Measurements from ENCODE around the gene COMMD4.
"Not testable (repeated sequence)": the region's sequence is repeated elsewhere in the genome, so short reads cannot be mapped to it uniquely, and the experiment has no call there.

COMMD4 gene

DNA sequence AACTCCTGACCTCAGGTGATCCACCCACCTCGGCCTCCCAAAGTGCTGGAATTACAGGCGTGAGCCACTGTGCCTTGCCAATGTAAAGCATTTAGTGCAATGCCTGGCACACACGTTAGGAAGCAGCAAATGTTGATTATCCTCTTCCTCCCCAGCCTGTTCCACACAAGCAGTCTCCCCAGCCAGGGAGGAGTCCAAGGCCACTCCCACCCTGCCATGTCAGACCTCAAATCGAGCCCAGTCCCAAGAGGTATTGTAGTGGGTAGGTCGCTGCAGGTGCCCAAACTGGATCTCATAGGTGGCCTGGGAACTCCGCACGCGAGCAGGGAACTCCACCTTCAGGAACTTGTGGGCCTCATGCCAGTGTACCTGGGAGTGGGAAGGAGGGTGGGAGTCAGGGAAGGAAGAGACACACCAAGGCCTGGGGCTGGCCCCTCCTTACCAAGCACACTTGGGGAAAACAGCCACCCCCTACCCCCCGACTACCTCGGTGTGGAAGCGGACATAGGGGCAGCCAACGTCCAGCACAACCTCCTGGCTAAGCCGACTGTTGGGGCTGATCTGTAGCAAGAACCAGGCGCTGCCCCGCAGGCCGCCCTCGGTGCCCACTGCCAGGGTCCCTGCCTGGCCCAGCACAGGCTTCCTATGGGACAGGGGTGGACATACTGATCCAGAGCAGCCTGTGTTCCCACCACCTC, 22.3 kb downstream of the COMMD4 start:
- no peak for DNase-seq

DNA sequence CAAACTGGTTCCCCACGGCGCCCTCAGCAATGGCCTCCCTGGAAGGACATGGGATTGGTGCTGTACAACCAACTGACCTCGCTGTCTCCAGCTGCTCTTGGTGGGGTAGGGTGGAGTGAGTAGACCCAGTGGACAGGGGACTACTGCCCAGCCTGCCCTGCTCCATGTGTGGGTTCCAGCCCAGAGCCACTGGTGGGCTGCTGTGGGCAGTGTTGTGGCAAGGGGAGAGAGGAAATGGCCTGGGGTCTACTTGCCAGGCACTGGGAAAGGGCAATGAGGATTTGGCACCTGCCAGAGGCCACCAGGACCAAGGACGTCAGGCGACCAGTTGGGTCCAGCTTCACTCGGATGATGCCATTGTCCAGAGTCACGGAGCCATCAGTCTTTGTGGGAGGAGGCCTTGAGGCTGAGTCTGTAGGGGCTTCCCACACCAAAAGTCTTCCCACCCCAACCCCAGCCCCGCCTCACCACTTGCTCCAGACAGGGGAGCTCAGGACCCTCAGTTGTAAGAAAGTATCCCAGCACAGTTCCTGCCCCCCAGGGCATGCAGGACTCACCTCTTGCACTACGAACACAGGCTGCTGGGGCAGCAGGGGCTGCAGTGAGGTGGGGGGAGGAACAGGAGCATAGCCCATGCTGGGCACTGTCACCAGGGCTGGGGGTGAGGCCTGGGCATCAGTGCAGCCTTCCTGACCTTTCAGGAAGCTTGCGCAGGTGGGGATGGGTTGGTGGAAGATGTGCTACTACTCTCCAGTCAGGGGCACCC, 23.1 kb downstream of the COMMD4 start:
- DNase-seq = no peak

DNA sequence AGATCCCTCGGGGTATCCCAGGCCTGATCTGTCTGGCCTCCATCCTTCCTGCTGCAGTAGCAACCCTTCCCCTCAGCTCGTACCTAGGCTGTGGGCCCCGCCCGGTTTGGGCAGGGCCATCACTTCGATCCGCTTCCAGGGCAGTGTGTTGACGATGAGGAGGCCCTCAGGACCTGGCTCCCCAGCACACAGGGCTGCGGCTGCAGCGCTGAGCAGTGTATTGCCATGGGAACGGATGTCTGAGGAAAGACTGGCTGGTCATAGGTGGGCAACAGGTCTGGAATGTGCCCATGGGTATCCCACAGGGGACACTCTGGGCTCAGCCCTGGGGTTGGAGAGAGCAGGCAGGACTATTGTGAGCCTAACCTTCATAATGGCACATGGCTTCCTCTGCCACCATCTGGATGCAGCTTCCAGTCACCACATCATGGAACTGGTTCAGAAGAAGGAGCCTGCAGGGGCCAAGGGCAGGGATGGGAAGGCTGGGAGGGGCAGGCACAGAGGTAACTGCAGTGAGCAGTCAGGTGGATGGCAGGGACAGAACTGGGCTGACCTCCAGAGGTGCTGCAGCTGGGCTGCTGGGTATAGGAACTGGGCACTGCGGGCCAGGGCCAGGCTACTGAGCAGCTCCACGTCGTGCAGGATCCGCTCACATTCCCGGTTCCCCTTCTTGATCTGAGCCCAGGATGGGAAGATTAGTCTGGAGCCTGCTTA, 23.8 kb downstream of the COMMD4 start:
- DNase-seq = no peak

DNA sequence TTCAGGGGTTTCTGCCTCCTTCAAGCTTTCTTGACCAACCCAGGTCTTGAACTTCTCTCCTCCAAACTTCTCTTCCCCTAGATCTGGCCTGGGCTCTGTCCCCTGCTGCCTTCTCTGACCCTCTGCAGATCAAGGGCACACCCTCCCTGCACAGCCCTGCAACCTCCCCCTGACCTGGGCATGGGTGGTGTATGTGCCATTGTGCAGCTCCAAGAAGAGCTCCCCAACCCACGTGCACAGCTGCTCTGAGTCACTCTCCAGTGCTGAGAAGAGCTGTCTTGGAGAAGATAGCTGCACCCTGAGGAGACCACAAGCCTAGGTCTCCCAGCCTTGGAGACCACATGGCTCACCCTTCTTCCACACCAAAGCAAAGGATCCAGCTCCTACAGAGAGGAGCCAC, 24.5 kb downstream of the COMMD4 start:
- peak; percentile 45 for DNase-seq

DNA sequence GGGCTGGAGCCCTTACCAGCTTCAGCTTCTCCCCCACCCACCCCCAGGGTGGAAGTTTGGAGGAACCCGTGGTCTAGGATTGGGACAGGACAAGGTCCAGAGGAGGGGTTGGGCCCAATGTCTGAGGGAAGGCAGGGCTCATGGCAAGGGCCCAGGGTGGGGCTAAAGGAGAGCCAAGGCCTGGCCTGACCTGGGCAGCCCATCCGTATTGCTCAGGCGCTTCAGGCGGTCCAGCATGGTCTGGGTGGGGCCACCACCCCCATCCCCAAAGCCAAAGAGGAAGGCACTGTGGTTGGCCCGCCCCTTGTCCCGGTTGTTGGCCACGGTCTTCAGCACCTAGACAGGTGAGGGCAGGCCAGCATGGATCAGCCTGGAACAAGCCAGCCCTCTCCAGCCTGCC, 25.0 kb downstream of the COMMD4 start:
- DNase-seq = no peak

DNA sequence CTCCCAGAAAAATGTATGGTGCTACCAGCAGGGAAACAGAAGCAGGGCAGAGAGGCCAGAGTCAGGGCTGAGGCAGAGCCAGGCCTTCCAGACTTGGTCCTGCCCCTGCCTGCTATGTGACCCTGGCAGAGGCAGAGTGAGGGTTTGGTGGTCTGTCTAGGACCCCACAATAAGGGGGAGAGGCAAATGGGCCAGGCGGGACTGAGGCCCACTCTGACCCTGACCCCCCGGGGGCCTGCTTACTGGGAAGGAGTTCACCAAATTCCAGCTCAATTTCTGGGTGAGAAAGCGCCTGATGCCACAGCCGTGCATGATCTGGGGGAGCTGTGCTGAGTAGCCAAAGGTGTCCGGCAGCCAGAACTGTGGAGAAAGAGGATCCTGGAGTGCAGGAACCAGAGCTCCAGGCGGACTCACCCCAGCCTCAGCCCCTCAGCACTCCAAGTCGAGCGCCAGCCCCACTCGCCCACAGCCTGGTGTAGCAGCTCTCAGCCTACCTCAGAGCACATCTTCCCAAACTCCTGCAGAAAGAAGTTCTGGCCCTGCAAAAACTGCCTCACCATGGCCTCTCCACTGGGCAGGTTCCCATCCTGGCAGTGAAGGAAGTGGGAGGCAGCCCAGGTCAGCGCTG, 25.6 kb downstream of the COMMD4 start:
- DNase-seq = no peak

DNA sequence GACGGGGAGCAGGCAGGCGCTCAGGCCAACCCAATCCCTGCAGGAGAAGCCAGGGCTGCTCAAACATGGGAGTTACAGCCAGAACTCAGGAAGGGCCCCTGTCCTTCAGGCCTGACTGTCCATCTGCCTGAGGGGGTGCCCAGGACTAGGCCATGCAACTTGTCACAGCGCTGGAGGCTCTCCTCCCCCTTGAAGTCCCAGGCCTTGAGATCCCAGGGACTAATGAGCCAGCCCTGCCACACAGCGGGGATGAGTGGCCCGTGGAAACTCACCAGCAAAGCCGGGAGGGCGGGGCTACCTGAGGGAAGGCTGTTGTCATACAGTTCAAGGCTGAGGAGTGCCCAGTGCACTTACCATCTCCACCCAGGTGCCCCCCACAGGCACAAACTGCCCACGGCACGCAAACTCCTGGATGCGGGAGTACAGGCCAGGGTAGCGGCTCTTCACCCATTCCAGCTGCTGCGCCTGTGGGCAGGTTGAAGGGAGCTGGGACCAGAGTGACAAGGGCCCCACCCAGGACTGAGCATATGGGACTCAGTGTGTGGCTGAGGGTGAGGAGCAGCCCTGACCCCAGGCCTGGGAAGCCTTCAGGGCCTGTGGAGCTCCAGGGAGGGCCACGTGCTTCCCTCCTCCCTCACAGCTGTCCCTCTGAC, 26.3 kb downstream of the COMMD4 start:
- no peak for DNase-seq

DNA sequence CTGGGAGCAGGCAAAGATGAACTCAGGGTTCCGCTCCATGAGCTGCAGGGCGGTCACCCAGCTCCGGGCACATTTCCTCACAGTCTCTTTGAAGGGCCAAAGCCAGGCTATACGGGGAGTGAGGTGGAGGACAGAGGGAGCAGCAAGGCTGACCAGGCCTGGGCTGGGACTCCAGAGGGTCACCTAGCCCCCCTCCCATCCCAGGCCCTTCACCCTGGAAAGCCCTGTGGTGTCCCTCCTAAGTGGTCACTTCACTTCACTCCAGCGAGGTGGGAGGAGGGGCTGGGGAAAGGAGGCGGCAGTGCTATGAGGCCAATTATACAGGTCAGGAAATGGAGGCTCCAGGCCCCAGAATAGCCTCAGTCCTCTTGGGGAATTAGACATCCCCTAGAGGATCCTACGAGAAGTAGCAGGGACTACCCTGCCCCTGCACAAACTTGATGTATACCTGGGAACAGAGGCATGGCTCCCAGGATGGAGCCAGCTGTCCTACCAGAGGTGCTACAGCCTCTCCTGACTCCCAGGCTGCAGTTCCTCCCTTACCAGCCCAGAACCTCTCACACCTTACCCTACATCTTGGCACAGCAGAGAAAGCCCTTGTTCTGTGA, 26.9 kb downstream of the COMMD4 start:
- peak; percentile 27 for DNase-seq

DNA sequence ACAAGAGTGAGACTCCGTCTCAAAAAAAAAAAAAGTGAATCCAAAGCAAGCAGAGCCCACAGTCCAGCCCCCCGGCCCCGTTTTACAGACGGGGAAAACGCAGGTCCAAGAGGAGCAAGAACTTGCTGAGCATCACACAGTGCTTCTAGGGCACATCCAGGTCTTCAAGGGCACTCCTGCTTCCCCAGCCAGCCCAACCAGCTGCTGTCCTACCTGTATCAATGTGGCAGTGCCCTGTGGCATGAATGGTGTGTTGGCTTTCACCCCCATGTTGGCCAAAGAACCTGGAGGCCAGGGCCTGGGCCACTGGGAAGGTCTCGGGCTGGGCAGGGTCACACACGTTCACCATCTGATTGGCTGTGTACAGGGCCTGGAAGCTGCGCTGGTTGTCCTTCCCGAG, 27.9 kb downstream of the COMMD4 start:
- no peak for DNase-seq

DNA sequence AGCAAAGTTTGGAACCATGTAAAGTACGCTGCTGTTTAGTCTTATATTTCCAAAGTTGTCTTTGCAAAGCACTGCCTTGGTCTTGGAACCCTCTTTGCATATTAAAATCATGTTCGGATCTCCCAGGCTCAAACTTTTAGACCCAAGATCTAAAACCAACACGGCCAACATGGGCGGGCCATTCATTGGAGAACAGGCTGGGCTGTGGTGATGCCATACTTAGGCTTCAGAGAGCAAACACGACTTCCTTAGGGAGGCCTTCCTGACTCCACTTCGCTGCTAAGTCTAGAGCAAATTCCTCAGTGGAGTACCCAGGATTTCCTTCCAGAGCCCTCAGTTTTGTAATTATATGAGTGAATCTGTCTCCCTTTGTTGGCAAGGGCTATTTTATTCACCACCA, 29.0 kb downstream of the COMMD4 start:
- DNase-seq = no peak

DNA sequence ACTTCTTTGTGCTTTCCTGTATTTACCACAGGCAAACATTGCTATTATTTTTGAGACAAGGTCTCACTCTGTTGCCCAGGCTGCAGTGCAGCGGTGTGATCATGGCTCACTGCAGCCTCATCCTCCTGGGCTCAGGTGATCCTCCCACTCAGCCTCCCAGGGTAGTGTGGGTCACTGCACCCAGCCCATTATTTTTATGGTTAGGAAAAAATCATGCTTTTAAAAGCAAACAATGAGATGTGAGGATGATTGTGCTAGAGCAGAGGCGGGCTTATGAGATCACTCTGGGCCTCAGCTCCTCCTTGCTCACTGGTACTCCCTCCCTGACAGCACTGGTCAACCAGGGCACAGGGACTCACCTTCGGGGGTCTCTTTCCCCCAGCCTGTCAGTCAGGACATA, 30.3 kb downstream of the COMMD4 start:
- no peak for DNase-seq

DNA sequence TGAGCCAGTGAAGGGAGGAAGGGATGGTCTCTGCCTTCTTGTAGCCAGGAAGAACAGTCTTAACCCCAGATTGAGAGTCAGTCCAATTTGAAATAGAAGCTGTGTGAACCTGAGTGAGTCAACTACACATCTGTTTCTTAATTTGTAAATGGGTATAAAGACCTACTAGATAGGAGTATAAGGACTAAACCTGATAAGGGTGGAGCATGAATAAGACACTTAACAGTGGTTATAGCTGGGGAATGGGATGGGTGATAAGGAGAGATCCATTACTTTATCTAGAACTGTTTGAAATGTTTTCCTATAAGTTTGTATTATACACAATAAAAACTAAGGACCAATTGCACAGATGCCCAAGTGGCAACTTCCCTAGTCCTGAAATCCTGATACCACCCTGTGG, 31.1 kb downstream of the COMMD4 start:
- peak; percentile 51 for DNase-seq

DNA sequence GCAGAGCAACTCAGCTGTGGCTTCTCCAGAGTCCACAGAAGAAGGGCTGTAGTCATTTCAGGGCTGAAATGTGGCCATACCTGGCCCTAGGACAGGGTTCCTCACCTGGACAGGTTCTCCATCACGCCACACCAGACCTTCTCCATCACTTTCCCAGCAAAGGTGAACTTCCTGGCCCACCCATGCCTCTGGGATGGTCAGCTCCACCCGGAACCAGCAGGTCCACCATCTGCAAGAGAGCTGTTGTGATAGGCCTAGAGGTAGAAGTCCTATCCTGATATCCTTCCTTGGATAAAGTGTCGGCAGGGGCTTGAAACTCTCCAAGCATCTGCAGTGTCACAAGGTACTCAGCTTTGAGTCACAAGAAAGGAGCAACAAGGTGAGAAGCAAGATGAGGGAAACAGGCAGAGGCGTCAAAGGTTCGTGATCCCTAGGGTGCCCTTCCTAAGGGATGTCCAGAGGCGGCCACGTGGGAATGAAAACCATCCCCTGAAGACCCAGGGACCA, 31.6 kb downstream of the COMMD4 start:
- DNase-seq = no peak

DNA sequence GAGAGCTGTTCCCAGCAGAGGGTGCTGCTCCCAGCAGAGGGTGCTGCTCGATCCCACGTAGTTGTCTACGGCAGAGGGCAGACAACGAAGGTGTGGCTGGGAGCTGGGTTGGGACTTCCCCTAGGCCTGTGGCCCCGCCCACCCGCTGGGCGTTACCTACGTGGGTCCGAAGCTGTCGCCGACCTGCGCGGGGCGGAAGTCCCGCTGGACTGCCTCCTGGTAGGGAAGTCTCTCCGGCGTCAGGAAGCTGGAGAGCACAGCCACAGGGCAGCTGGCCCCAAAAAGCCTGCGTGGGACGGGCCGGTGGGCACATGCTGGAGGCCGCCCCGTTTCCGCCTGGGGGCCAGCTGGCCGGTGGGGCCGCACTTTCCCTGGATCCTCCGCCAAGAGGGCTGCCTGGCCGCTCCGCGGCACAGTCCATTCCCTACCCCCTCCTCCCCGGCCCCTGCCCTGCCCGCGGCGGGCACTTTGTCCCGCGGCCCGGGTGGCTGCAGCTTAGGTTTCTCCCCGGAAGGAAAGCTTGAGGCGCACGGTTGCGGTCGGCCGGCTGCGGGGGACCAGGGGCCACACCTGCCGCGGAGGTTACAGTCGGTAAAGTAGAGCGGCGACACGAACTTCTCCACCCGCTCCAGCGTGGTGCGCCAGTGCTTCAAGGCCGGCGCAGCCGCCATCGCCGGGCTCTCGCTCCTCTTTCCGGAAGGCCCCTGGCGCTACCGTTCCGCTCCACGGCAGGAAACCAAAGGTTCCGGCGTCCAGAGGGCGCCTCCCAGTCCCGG, 32.2 kb downstream of the COMMD4 start, which contains the start of gene MAN2C1:
Gene MAN2C1 (minus strand): TSS at position 695 of the 776 bp plus-strand sequence. CDS start 24 bp downstream, at position 671.
- DNase-seq = peak; percentile 98

DNA sequence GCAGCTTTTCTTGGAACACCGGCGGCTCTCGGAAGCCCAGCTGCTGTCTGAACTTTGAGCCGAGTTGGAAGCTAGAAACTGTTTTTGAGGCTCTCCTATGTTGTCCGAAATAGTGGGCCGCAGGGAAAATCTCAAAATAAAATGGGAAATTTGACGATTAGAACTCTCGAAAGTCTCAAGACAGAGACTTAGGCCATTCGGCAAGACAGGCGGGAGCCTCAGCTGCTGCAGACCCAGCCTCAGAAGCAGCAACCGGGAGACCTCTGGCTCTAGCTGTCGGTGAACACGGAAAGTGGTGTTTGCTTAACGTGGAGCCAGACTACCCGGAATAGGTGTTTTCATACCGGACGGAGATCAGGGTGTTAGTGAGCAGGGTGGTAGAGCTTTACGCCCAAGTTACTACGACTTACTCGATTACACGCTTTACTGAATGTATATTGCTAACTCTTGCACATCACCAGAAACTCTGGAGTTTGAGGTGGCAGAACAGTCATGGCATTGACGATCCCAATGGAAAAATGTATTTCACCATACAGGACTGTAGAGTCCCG, 32.9 kb downstream of the COMMD4 start:
- peak; percentile 32 for DNase-seq

DNA sequence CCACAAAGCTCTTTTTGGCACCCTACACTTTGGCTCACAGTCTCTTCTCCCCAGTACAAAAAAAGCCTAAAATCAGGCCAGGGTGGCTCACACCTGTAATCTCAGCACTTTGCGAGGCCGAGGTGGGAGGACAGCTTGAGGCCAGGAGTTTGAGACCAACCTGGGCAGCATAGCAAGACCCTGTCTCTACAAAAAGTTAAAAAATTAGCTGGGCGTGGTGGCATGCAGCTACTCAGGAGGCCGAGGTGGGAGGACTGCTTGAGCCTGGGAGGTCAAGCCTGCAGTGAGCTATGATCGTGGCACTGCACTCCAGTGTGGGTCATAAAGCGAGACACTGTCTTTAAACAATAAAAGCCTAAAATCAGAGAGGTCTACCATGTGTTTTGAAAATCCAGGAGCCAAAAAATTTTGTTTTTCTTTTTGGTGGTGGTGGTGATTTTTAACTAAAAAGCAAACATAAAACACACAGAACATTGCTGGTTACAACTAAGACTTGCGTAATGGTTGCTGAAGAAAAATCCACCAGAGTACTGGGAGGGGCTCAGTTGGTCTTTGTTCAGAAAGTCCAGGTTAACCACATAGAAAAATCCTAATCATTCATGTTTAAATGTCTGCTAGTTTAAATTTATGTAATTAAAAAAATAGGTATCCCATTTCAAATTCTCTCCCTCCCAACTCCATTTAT, 34.2 kb downstream of the COMMD4 start:
- DNase-seq = no peak

DNA sequence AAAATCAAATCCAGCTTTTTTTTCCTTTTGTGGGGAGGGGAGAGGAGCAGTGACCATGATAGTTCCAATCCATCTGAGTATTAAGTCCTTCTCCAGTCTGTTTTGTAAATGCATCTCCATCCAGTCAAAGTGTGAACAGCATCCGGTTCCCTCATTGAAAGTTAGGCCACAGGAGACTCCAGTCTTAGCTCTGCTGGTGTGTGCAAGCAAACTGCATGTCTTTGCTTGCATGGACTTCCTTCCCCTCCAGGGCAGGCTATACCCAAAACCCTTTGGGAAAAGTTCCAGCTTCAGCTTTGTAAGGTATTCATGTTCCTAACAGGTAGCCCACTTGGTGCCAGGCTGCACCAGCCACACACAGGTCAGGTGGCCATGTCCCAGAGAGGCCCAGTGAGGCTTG, 35.6 kb downstream of the COMMD4 start:
- DNase-seq = no peak

DNA sequence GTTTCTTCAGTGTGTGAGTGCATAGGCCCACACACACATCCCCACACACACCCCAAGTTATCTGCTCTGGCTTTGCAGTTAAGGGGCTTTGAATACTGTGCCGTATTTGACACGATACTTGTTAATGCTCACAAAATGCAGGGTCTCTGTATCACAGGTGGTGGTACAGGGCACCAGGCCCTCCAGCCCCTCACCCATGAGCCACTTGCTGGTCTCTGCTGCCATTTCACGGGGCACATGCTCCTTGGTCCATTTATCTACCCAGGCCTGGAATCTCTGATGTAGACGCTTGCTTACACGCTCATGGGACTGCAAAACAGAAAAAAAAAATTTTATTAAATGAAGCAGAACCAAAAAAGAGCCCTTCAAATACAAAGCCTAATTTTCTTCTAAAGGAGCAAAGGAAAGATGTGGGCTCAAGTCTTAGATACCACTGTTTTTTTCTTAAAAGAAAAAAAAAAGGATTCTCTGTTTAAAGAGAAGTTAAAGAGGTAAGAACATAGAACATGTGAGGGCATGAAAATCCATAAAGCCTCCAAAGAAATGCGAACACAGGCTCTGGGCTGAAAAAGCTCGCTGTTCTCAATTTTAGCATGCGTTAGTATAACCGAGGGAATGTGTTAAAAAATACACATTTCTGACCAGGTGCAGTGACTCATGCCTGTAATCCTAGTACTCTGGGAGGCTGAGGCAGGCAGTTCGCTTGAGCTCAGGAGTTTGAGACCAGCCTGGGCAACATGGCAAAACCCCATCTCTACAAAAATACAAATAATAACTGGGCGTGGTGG, 36.2 kb downstream of the COMMD4 start:
- no peak for DNase-seq

DNA sequence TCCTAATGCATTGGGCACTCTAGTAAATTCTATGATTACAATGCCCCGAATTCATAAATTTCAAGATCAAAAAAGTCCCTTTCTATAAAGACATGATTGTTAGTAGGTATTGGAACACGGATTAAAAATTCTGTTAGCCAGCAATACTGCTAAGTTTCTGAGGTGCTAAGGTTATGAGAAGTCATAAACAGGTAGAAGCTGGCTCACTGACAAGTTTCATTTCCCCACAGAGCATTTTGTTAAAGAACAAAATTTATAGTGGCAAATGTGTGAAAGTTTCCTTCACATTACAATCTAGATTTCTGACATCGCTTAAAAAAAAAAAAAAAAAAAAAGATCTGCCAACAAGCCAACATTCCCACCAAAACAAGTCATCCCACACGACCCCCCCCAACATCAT, 44.9 kb downstream of the COMMD4 start:
- no peak for DNase-seq

DNA sequence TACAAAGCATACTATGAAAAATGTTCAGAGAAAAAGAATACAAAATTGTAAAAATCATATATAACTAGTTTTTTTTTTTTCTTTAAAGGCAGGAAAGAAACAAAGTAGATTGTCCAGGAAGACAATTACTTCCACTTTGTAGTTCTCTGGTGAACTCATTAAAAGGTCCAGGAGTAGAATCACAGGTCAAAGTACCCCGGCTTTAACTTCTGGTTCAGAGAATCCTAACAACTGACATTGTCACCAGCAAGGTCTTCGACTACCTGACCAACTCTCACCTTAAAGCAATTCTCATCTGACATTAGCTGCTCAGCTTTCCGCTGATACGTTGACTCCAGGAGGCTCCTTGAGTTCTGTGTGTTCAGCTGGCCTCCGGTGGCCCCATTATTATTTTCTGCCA, 48.1 kb downstream of the COMMD4 start:
- DNase-seq = not testable (repeated sequence)

All from hematopoietic multipotent progenitor cell treated with erythropoietin and hydrocortisone succinate and interleukin-3 and kit ligand, for 4 days (in vitro differentiated cells).